ENCODE results near the gene ZNF492.
"Not testable (repeated sequence)": the region's sequence is repeated elsewhere in the genome, so short reads cannot be mapped to it uniquely, and the experiment has no call there.

The ZNF492 gene

GRCh38 chr19:22633706-22634449 lies at the start of gene ZNF492:
ZNF492 (plus strand) TSS chr19:22634324; CDS start chr19:22653400, 19,076 bp downstream.
- DNase-seq (ENCODE audit: low spot score) = not testable (repeated sequence)

- no peak for DNase-seq (ENCODE audit: low spot score)
These were observed 38.7 kb upstream of the ZNF492 start for GRCh38 chr19:22595422-22595821.

- DNase-seq (ENCODE audit: low spot score) = no peak
These were observed 38.2 kb upstream of the ZNF492 start for GRCh38 chr19:22595918-22596341.

GRCh38 chr19:22600690-22601648 lies 33.2 kb upstream of the ZNF492 start:
- no peak for DNase-seq (ENCODE audit: low spot score)

GRCh38 chr19:22601906-22602630 lies 32.1 kb upstream of the ZNF492 start:
- no peak for DNase-seq (ENCODE audit: low spot score)

GRCh38 chr19:22602631-22603272 lies 31.4 kb upstream of the ZNF492 start:
- no peak for DNase-seq (ENCODE audit: low spot score)

- DNase-seq (ENCODE audit: low spot score) = no peak
These were observed 30.3 kb upstream of the ZNF492 start for GRCh38 chr19:22603518-22604440.

- no peak for DNase-seq (ENCODE audit: low spot score)
These were observed 29.4 kb upstream of the ZNF492 start for GRCh38 chr19:22604571-22605274.

- no peak for DNase-seq (ENCODE audit: low spot score)
These were observed 28.6 kb upstream of the ZNF492 start for GRCh38 chr19:22605275-22606211.

- DNase-seq (ENCODE audit: low spot score) = no peak
These were observed 27.9 kb upstream of the ZNF492 start for GRCh38 chr19:22606212-22606553.

- DNase-seq (ENCODE audit: low spot score) = no peak
These were observed 27.0 kb upstream of the ZNF492 start for GRCh38 chr19:22606954-22607652.

- no peak for DNase-seq (ENCODE audit: low spot score)
These were observed 26.3 kb upstream of the ZNF492 start for GRCh38 chr19:22607653-22608430.

- DNase-seq (ENCODE audit: low spot score) = no peak
These were observed 25.7 kb upstream of the ZNF492 start for GRCh38 chr19:22608441-22608840.

GRCh38 chr19:22609630-22610029 lies 24.5 kb upstream of the ZNF492 start:
- no peak for DNase-seq (ENCODE audit: low spot score)

- no peak for DNase-seq (ENCODE audit: low spot score)
These were observed 24.0 kb upstream of the ZNF492 start for GRCh38 chr19:22610121-22610520.

GRCh38 chr19:22612316-22612715 lies 21.8 kb upstream of the ZNF492 start:
- no peak for DNase-seq (ENCODE audit: low spot score)

- no peak for DNase-seq (ENCODE audit: low spot score)
These were observed 17.5 kb upstream of the ZNF492 start for GRCh38 chr19:22616659-22617058.

GRCh38 chr19:22617181-22617580 lies 16.9 kb upstream of the ZNF492 start:
- DNase-seq (ENCODE audit: low spot score) = not testable (repeated sequence)
